Caco-2 (cell line): ENCODE measurements around the gene WDR1. TPM values are rescaled to one million over a fixed set of nuclear protein-coding genes. Genes with fewer than 3 reads are reported as not detected.

ENCODE experiments used
- BruUV-seq: library from RNA; stranded (reverse); fragments of 400-500 nt; replicated peaks from 2 replicates; lab custom pipeline; 2021; lab: Mats Ljungman, UMichigan
- CTCF ChIA-PET: fragments of 300-600 bp; sonication (Branson Sonifier 250); formaldehyde crosslinking; loops from one replicate; lab custom pipeline; 2022; ENCODE audit warnings: antibody characterized with exemption; lab: Charles Lee
- POLR2A ChIA-PET: fragments of 300-600 bp; sonication (Branson Sonifier 250); formaldehyde crosslinking; loops from one replicate; lab custom pipeline; 2022; ENCODE audit warnings: antibody characterized with exemption; lab: Charles Lee
- DNase-seq, 2 experiments: peaks; one replicate each; pipeline versions ENCODE4 v3.0.0 to v3.0.0-alpha.2; 2020 to 2022
- H3K27me3 ChIP-seq: replicated peaks from 2 replicates; pipeline ENCODE4 v1.6.0; 2011; ENCODE audit warnings: low read length; ENCODE audit not compliant: control insufficient read depth, insufficient read depth
- H3K36me3 ChIP-seq: 2 replicates; pipeline ENCODE4 v1.5.1; 2011; ENCODE audit warnings: low read length; ENCODE audit not compliant: control insufficient read depth, insufficient read depth
- H3K4me1 ChIP-seq: fragments of 250-450 bp; sonication (Bioruptor Pico); 2 replicates; pipeline ENCODE4 v1.5.1; 2020; ENCODE audit warnings: mild to moderate bottlenecking
- H3K4me3 ChIP-seq: 2 replicates; pipeline ENCODE4 v1.5.1; 2011; ENCODE audit warnings: low read depth, mild to moderate bottlenecking, control low read depth, low read length
- H3K9me3 ChIP-seq: fragments of 250-450 bp; sonication (Bioruptor Pico); 2 replicates; pipeline ENCODE4 v1.5.1; 2020; ENCODE audit warnings: mild to moderate bottlenecking, moderate library complexity
- H3K27ac Mint-ChIP-seq: one replicate; pipeline ENCODE4 v1.8.0; 2022; ENCODE audit warnings: mixed read lengths; ENCODE audit not compliant: unreplicated experiment
- H3K27me3 Mint-ChIP-seq: one replicate; pipeline ENCODE4 v1.8.0; 2022; ENCODE audit warnings: mixed read lengths; ENCODE audit not compliant: insufficient read depth, unreplicated experiment
- H3K36me3 Mint-ChIP-seq: one replicate; pipeline ENCODE4 v1.8.0; 2022; ENCODE audit warnings: mild to moderate bottlenecking, mixed read lengths; ENCODE audit not compliant: insufficient read depth, unreplicated experiment
- H3K4me1 Mint-ChIP-seq: one replicate; pipeline ENCODE4 v1.8.0; 2022; ENCODE audit warnings: low read depth, mixed read lengths; ENCODE audit not compliant: unreplicated experiment
- H3K4me3 Mint-ChIP-seq: one replicate; pipeline ENCODE4 v1.8.0; 2022; ENCODE audit warnings: mild to moderate bottlenecking, moderate library complexity, mixed read lengths; ENCODE audit not compliant: unreplicated experiment
- H3K9me3 Mint-ChIP-seq: one replicate; pipeline ENCODE4 v1.8.0; 2022; ENCODE audit warnings: mixed read lengths; ENCODE audit not compliant: unreplicated experiment
- intact Hi-C: fragments of 100-400 bp; cut with micrococcal nuclease; formaldehyde crosslinking; loops from one replicate; pipeline ENCODE4 v1.10.0; 2022; ENCODE audit not compliant: unreplicated experiment
- total RNA-seq: library from RNA; stranded (reverse); gene quantifications from 2 replicates; pipeline ENCODE4 v1.2.3, GENCODE V29; 2022
- TF ChIP-seq, protein P1 (sequence below), 2 experiments: fragments of 200-600 bp in 1 of 2; IDR thresholded peaks; 1 replicate in 1 of 2; 2 replicates in 1 of 2; pipeline versions ENCODE4 v1.5.1 to v1.8.0; 2011 to 2022; ENCODE audit warnings: antibody characterized with exemption in 1 of 2, control low read depth in 1 of 2, inconsistent platforms in 1 of 2, low read depth in 1 of 2, low read length in 1 of 2, mild to moderate bottlenecking in 1 of 2, moderate library complexity in 1 of 2; ENCODE audit not compliant: insufficient read depth in 1 of 2, severe bottlenecking in 1 of 2, unreplicated experiment in 1 of 2

Gene WDR1
- total RNA-seq, 1 experiment from 2014 or later: 250 TPM

- intact Hi-C loops: no loop called here
- Mint-ChIP-seq H3K4me1 (peaks cover 17% of the 10 kb centered on the region), H3K27ac (no peak overlapping the region), H3K36me3 (peaks cover 83% of the 10 kb centered on the region), H3K27me3 (no peaks in the 10 kb centered on the region), H3K9me3 (no peaks in the 10 kb centered on the region), H3K4me3 (peak overlapping the region; percentile 6)
- H3K9me3 ChIP-seq: no peaks in the 10 kb centered on the region
- ChIA-PET CTCF (no interaction called here), POLR2A (no interaction called here)
- DNase-seq: no peak
- H3K36me3 ChIP-seq: peaks cover 13% of the 10 kb centered on the region
- H3K4me3 ChIP-seq: no peak overlapping the region
- no TSS peak for BruUV-seq
- H3K4me1 ChIP-seq: 0 out of 2 replicates have a peak, but pooled peaks cover 9% of the 10 kb centered on the region
- TF ChIP-seq, protein P1, sequence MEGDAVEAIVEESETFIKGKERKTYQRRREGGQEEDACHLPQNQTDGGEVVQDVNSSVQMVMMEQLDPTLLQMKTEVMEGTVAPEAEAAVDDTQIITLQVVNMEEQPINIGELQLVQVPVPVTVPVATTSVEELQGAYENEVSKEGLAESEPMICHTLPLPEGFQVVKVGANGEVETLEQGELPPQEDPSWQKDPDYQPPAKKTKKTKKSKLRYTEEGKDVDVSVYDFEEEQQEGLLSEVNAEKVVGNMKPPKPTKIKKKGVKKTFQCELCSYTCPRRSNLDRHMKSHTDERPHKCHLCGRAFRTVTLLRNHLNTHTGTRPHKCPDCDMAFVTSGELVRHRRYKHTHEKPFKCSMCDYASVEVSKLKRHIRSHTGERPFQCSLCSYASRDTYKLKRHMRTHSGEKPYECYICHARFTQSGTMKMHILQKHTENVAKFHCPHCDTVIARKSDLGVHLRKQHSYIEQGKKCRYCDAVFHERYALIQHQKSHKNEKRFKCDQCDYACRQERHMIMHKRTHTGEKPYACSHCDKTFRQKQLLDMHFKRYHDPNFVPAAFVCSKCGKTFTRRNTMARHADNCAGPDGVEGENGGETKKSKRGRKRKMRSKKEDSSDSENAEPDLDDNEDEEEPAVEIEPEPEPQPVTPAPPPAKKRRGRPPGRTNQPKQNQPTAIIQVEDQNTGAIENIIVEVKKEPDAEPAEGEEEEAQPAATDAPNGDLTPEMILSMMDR (IDR thresholded peaks at IDR 0.05; ENCODE audit: insufficient read depth in 1 of 2, low read depth in 1 of 2, low read length in 1 of 2, severe bottlenecking in 1 of 2, unreplicated experiment in 1 of 2): no peak
- H3K27me3 ChIP-seq: no peaks in the 10 kb centered on the region
Observed at GRCh38 chr4:10114147-10114546, 2.5 kb downstream of the WDR1 start.

DNA sequence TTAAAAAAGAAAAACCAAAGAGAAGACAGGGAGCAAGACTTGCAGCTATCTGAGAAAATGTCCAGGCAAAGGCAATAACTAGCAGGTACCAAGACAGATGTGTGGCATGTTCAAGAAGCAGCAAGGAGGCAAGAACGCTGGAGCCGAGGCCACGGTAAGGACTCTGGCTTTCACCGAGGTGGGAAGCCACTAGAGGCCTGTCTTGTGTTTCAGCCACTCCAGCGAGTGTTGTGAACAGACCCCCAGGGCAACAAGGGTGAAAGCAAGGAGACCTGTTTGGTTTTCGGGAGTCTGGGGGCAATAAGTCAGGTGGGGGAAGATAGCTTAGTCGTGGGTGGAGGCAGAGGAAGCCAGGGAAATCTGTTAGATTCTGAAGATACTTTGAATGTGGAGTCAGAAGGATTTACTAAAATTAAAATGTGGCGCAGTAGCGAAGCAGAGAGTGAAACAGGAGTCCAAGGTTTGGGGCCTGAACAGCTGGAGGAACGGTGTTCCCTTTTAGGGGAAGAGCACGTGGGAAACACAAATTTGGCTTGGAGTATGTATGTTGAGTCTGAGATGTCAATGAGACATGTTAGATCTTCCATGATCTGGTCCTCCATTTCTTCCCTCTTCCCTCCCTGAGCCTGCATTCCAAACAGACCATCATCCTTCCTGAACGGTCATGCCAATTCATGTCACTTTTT lies 3.1 kb downstream of the WDR1 start:
- no peak for DNase-seq
- TF ChIP-seq, protein P1 (IDR thresholded peaks at IDR 0.05; ENCODE audit: insufficient read depth in 1 of 2, low read depth in 1 of 2, low read length in 1 of 2, severe bottlenecking in 1 of 2, unreplicated experiment in 1 of 2): no peak
- Mint-ChIP-seq H3K4me1 (peaks cover 17% of the 10 kb centered on the region), H3K27ac (no peak overlapping the region), H3K4me3 (peak overlapping the region; percentile 6), H3K9me3 (no peaks in the 10 kb centered on the region), H3K36me3 (peaks cover 89% of the 10 kb centered on the region), H3K27me3 (no peaks in the 10 kb centered on the region)
- intact Hi-C loops: no loop called here
- no TSS peak for BruUV-seq
- ChIA-PET CTCF (interaction anchor here (0.6 kb wide), 1 partner anchor 64 kb away, joined by 3 read pairs; no protein-coding TSS in a partner anchor), POLR2A (no interaction called here)
- H3K27me3 ChIP-seq: no peaks in the 10 kb centered on the region
- H3K4me1 ChIP-seq: 0 out of 2 replicates have a peak, but pooled peaks cover 9% of the 10 kb centered on the region
- no peaks in the 10 kb centered on the region for H3K9me3 ChIP-seq
- peaks cover 13% of the 10 kb centered on the region for H3K36me3 ChIP-seq
- H3K4me3 ChIP-seq: no peak overlapping the region

GRCh38 chr4:10112658-10113284 lies 3.8 kb downstream of the WDR1 start:
- TF ChIP-seq, protein P1 (IDR thresholded peaks at IDR 0.05; ENCODE audit: insufficient read depth in 1 of 2, low read depth in 1 of 2, low read length in 1 of 2, severe bottlenecking in 1 of 2, unreplicated experiment in 1 of 2): no peak
- H3K4me1 Mint-ChIP-seq: peaks cover 16% of the 10 kb centered on the region
- 0 out of 2 replicates have a peak, but pooled peaks cover 9% of the 10 kb centered on the region for H3K4me1 ChIP-seq
- CTCF ChIA-PET: interaction anchor here (0.6 kb wide), 1 partner anchor 65 kb away, joined by 3 read pairs; no protein-coding TSS in a partner anchor
- intact Hi-C loops: no loop called here
- peaks cover 94% of the 10 kb centered on the region for H3K36me3 Mint-ChIP-seq
- POLR2A ChIA-PET: no interaction called here
- no peak overlapping the region for H3K27ac Mint-ChIP-seq
- no peaks in the 10 kb centered on the region for H3K27me3 Mint-ChIP-seq
- BruUV-seq: no TSS peak
- no peaks in the 10 kb centered on the region for H3K9me3 Mint-ChIP-seq
- no peak for DNase-seq
- H3K9me3 ChIP-seq: no peaks in the 10 kb centered on the region
- no peak overlapping the region for H3K4me3 Mint-ChIP-seq
- no peak overlapping the region for H3K4me3 ChIP-seq
- no peaks in the 10 kb centered on the region for H3K27me3 ChIP-seq
- peaks cover 15% of the 10 kb centered on the region for H3K36me3 ChIP-seq
